Muscle layer of colon (tissue), 2 donors: Measurements from ENCODE around the gene PDX1.
A peak's percentile ranks its signal among the peaks of the same experiment; 100 is the strongest.

Experiments
- H3K27ac ChIP-seq: one replicate; pipeline ENCODE4 v1.7.0; 2013; ENCODE audit warnings: low read depth, mild to moderate bottlenecking, low read length, moderate library complexity
- H3K27me3 ChIP-seq, 2 donors: one replicate each; pipeline ENCODE4 v1.7.0; 2013; ENCODE audit warnings: low read length in 2 of 2, mild to moderate bottlenecking in 2 of 2; ENCODE audit not compliant: insufficient read depth in 2 of 2, control insufficient read depth in 1 of 2
- H3K36me3 ChIP-seq: one replicate; pipeline ENCODE4 v1.7.0; 2013; ENCODE audit warnings: mild to moderate bottlenecking, low read length; ENCODE audit not compliant: insufficient read depth
- H3K4me1 ChIP-seq: one replicate; pipeline ENCODE4 v1.7.0; 2013; ENCODE audit warnings: mild to moderate bottlenecking, low read length; ENCODE audit not compliant: insufficient read depth
- H3K4me3 ChIP-seq, 2 donors: one replicate each; pipeline ENCODE4 v1.7.0; 2013; ENCODE audit warnings: low read length in 2 of 2, low read depth in 1 of 2, mild to moderate bottlenecking in 1 of 2, moderate library complexity in 1 of 2
- H3K9ac ChIP-seq: one replicate; pipeline ENCODE4 v1.7.0; 2013; ENCODE audit warnings: low read length
- H3K9me3 ChIP-seq: one replicate; pipeline ENCODE4 v1.7.0; 2013; ENCODE audit warnings: mild to moderate bottlenecking, low read length
- donor health status: abdominal sarcoma.
- donor health status: Adenocarcinoma of cecum.

PDX1 gene

DNA sequence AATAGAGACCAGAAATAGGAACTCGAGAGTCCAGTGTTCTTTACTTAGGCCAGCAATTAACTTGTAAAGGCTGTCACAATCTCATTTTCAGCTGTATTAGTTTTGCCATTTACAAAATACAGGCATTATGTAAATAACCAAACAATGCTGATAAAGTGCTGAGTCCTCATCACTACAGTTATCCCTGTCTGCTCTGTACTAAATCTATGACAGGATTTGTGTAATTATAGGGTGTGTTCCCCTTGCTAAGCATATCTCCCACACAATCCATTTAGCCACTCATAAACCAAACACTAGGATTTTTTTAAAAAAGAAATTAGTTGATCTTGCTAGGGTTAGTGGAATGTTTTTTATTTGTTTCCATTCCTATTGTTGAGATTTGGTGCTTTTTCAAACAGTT lies 23.2 kb downstream of the PDX1 start:
- Histone ChIP-seq H3K27ac (no peak overlapping the region), H3K9ac (no peak overlapping the region), H3K4me1 (no peaks in the 10 kb centered on the region), H3K4me3 (no peak overlapping the region), H3K27me3 (no peaks in the 10 kb centered on the region), H3K9me3 (no peaks in the 10 kb centered on the region), H3K36me3 (no peaks in the 10 kb centered on the region)

GRCh38 chr13:27952876-27953675 lies 33.3 kb downstream of the PDX1 start:
- H3K27me3 ChIP-seq = peaks cover 34 to 53% of the 10 kb centered on the region in 2 donors
- H3K27ac ChIP-seq = no peak overlapping the region
- H3K36me3 ChIP-seq = no peaks in the 10 kb centered on the region
- H3K4me3 ChIP-seq = peak overlapping the region; percentile 41 to 47
- H3K4me1 ChIP-seq = peaks cover 4% of the 10 kb centered on the region
- no peaks in the 10 kb centered on the region for H3K9me3 ChIP-seq
- no peak overlapping the region for H3K9ac ChIP-seq

GRCh38 chr13:27953676-27954405 lies 34.0 kb downstream of the PDX1 start:
- Histone ChIP-seq H3K27me3 (peaks cover 41 to 60% of the 10 kb centered on the region in 2 donors), H3K9ac (no peak overlapping the region), H3K36me3 (no peaks in the 10 kb centered on the region), H3K4me3 (peak overlapping the region; percentile 41 to 47), H3K4me1 (peaks cover 4% of the 10 kb centered on the region), H3K27ac (no peak overlapping the region), H3K9me3 (no peaks in the 10 kb centered on the region)

DNA sequence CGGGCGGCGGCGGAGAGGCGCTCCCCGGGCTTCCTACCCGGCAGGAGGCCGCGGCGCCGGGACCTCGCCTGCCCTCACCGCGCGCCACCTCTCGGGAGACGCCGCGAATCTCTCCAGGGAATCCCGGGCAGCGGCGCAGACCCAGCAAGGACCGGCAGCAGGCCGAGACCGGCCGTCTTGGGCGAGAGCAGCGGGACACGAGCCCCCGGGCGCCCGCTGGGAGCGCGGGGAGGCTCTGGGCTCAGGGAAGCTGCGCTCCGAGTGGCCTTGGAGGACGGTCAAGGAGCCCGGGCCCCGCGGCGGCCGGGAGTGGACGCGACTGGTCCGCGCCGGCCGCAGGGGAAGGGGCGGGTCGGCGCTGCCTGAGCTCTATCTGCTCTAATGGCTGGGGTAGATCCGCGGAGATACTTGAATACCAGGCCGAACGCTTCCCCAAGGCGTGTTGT lies 34.6 kb downstream of the PDX1 start:
- no peaks in the 10 kb centered on the region for H3K36me3 ChIP-seq
- no peak overlapping the region for H3K9ac ChIP-seq
- H3K27me3 ChIP-seq = peaks cover 47 to 66% of the 10 kb centered on the region in 2 donors
- H3K4me3 ChIP-seq = peak overlapping the region; percentile 36 to 47
- peaks cover 4% of the 10 kb centered on the region for H3K4me1 ChIP-seq
- no peaks in the 10 kb centered on the region for H3K9me3 ChIP-seq
- no peak overlapping the region for H3K27ac ChIP-seq

GRCh38 chr13:27955014-27955591 lies 35.3 kb downstream of the PDX1 start:
- Histone ChIP-seq H3K27me3 (peaks cover 47 to 73% of the 10 kb centered on the region in 2 donors), H3K9me3 (no peaks in the 10 kb centered on the region), H3K4me3 (no peak overlapping the region), H3K27ac (no peak overlapping the region), H3K4me1 (peaks cover 6% of the 10 kb centered on the region), H3K9ac (no peak overlapping the region), H3K36me3 (no peaks in the 10 kb centered on the region)

- Histone ChIP-seq H3K36me3 (no peaks in the 10 kb centered on the region), H3K27ac (no peak overlapping the region), H3K27me3 (peaks cover 52 to 89% of the 10 kb centered on the region in 2 donors), H3K4me3 (no peak overlapping the region), H3K4me1 (peaks cover 12% of the 10 kb centered on the region), H3K9ac (no peak overlapping the region), H3K9me3 (no peaks in the 10 kb centered on the region)
Observed at GRCh38 chr13:27956576-27957300, 36.9 kb downstream of the PDX1 start.

GRCh38 chr13:27959976-27960361 lies 40.2 kb downstream of the PDX1 start:
- Histone ChIP-seq H3K9me3 (no peaks in the 10 kb centered on the region), H3K4me1 (peaks cover 9% of the 10 kb centered on the region), H3K27me3 (peaks cover 45 to 84% of the 10 kb centered on the region in 2 donors), H3K9ac (no peak overlapping the region), H3K4me3 (peak overlapping the region in 1 of 2 donors; percentile 49), H3K27ac (no peak overlapping the region), H3K36me3 (no peaks in the 10 kb centered on the region)

- no peaks in the 10 kb centered on the region for H3K36me3 ChIP-seq
- peak overlapping the region in 1 of 2 donors; percentile 49 for H3K4me3 ChIP-seq
- H3K9me3 ChIP-seq = no peaks in the 10 kb centered on the region
- no peak overlapping the region for H3K27ac ChIP-seq
- H3K4me1 ChIP-seq = peaks cover 9% of the 10 kb centered on the region
- peaks cover 47 to 86% of the 10 kb centered on the region in 2 donors for H3K27me3 ChIP-seq
- H3K9ac ChIP-seq = no peak overlapping the region
Observed at GRCh38 chr13:27960362-27961226, 40.8 kb downstream of the PDX1 start.

- no peak overlapping the region for H3K9ac ChIP-seq
- H3K27me3 ChIP-seq = peaks cover 44 to 86% of the 10 kb centered on the region in 2 donors
- H3K4me3 ChIP-seq = peak overlapping the region in 1 of 2 donors; percentile 49
- H3K4me1 ChIP-seq = peaks cover 9% of the 10 kb centered on the region
- no peaks in the 10 kb centered on the region for H3K36me3 ChIP-seq
- no peaks in the 10 kb centered on the region for H3K9me3 ChIP-seq
- H3K27ac ChIP-seq = no peak overlapping the region
Observed at GRCh38 chr13:27961227-27962085, 41.7 kb downstream of the PDX1 start.
